ENCODE data around the gene ADGRA1.

GRCh38 chr10:133039803-133040165 is 47.9 kb upstream of the ADGRA1 start:
- TF ChIP-seq, protein P1, sequence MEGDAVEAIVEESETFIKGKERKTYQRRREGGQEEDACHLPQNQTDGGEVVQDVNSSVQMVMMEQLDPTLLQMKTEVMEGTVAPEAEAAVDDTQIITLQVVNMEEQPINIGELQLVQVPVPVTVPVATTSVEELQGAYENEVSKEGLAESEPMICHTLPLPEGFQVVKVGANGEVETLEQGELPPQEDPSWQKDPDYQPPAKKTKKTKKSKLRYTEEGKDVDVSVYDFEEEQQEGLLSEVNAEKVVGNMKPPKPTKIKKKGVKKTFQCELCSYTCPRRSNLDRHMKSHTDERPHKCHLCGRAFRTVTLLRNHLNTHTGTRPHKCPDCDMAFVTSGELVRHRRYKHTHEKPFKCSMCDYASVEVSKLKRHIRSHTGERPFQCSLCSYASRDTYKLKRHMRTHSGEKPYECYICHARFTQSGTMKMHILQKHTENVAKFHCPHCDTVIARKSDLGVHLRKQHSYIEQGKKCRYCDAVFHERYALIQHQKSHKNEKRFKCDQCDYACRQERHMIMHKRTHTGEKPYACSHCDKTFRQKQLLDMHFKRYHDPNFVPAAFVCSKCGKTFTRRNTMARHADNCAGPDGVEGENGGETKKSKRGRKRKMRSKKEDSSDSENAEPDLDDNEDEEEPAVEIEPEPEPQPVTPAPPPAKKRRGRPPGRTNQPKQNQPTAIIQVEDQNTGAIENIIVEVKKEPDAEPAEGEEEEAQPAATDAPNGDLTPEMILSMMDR (IDR thresholded peaks at IDR 0.05), result no peak
- no peak for TF ChIP-seq POLR2A (IDR thresholded peaks at IDR 0.05)
